ENCODE measurements around the gene ELMO1. TPM values are rescaled to one million over a fixed set of nuclear protein-coding genes. Genes with fewer than 3 reads are reported as not detected.

Gene ELMO1
- total RNA-seq, 1 experiment from 2014 or later = 7.8 TPM

DNA sequence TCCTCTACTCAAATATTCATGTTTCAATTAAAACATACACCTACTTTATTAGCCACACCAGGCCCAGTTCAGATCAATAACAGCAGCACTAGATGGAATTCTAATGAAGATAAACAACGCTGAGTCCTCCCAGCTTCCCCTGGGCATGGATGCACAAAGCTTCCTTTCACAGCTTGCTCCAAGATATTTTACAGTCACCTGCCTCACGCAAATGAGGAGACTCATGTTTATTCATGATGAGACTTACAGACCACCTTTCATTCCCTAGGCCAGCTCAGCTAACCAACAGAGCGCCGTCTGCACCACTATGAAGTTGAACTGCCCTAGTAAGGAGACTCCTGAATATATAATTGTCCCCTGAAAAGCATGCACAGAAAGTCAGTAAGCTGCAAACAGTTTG, 441.4 kb downstream of the ELMO1 start:
- Mint-ChIP-seq H3K36me3 (ENCODE audit: insufficient read depth in 1 of 3, low read depth in 3 of 3) (no peaks in the 10 kb centered on the region; a peak in 1 of 7 replicates), H3K9me3 (no peaks in the 10 kb centered on the region), H3K4me1 (peaks cover 9 to 14% of the 10 kb centered on the region in 2 experiments), H3K27me3 (ENCODE audit: low read depth) (no peaks in the 10 kb centered on the region), H3K27ac (peak overlapping the region in 2 of 3 experiments; percentile 2 to 16; a peak in 3 of 7 replicates), H3K4me3 (no peak overlapping the region)
- no peak overlapping the region for H3K23ac ChIP-seq (ENCODE audit: insufficient read length, low read depth, low read length)
- H3K4me1 ChIP-seq (ENCODE audit: insufficient read depth, low read length) = peaks cover 3% of the 10 kb centered on the region; the same call in 1 of the 2 replicates
- H3K79me1 ChIP-seq (ENCODE audit: insufficient read depth, low read depth, low read length, poor library complexity, severe bottlenecking) = no peaks in the 10 kb centered on the region
- no peak overlapping the region for H3K4me2 ChIP-seq (ENCODE audit: insufficient read depth, insufficient read length, low read length)
- no peak overlapping the region for H3K56ac ChIP-seq (ENCODE audit: insufficient read length, low read depth, low read length)
- H3K9me3 ChIP-seq (ENCODE audit: control insufficient read depth, low read depth, low read length) = no peaks in the 10 kb centered on the region
- H2BK5ac ChIP-seq (ENCODE audit: insufficient read length, low read length) = no peak overlapping the region
- H4K8ac ChIP-seq (replicated peaks; ENCODE audit: insufficient read length, low read depth, low read length) = no peak overlapping the region
- no peak overlapping the region for H3K14ac ChIP-seq (ENCODE audit: insufficient read depth, low read length)
- no peak overlapping the region for H3K18ac ChIP-seq (ENCODE audit: insufficient read length, low read depth, low read length)
- H3K27ac ChIP-seq (ENCODE audit: insufficient read length, low read depth, low read length) = no peak overlapping the region
- no peak overlapping the region for H2BK15ac ChIP-seq (ENCODE audit: low read depth, low read length)
- H3K79me2 ChIP-seq (ENCODE audit: insufficient read depth, low read length) = no peaks in the 10 kb centered on the region
- TF ChIP-seq, protein P1, sequence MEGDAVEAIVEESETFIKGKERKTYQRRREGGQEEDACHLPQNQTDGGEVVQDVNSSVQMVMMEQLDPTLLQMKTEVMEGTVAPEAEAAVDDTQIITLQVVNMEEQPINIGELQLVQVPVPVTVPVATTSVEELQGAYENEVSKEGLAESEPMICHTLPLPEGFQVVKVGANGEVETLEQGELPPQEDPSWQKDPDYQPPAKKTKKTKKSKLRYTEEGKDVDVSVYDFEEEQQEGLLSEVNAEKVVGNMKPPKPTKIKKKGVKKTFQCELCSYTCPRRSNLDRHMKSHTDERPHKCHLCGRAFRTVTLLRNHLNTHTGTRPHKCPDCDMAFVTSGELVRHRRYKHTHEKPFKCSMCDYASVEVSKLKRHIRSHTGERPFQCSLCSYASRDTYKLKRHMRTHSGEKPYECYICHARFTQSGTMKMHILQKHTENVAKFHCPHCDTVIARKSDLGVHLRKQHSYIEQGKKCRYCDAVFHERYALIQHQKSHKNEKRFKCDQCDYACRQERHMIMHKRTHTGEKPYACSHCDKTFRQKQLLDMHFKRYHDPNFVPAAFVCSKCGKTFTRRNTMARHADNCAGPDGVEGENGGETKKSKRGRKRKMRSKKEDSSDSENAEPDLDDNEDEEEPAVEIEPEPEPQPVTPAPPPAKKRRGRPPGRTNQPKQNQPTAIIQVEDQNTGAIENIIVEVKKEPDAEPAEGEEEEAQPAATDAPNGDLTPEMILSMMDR (conservative IDR thresholded peaks at IDR 0.05) = no peak
- H3K4ac ChIP-seq (ENCODE audit: low read depth, low read length) = no peak overlapping the region
- no peak overlapping the region for H2BK120ac ChIP-seq (ENCODE audit: low read depth, low read length, poor library complexity, severe bottlenecking)
- no peak for DNase-seq
- H2BK12ac ChIP-seq (ENCODE audit: insufficient read length, low read depth, low read length) = no peak overlapping the region
- H3K27me3 ChIP-seq (ENCODE audit: insufficient read depth, low read length) = no peaks in the 10 kb centered on the region
- H3K23me2 ChIP-seq (ENCODE audit: insufficient read length, low read depth, low read length, poor library complexity, severe bottlenecking) = no peaks in the 10 kb centered on the region
- no peak overlapping the region for H3K9ac ChIP-seq (ENCODE audit: extremely low read depth, insufficient read length, low read length)
- H4K91ac ChIP-seq (ENCODE audit: insufficient read length, low read depth, low read length) = no peak overlapping the region
- H2AFZ ChIP-seq (ENCODE audit: low read length) = no peak overlapping the region
- H2BK20ac ChIP-seq (ENCODE audit: low read depth, low read length, poor library complexity, severe bottlenecking) = no peak overlapping the region
- no peak overlapping the region for H2AK5ac ChIP-seq (ENCODE audit: insufficient read length, low read length)
- no CpG with 5 or more reads among the region's 4 CpGs for WGBS (ENCODE audit: extremely low coverage, insufficient read length, low lambda C conversion rate)
- H3T11ph ChIP-seq (ENCODE audit: low read length) = no peak overlapping the region
- no peak overlapping the region for H4K5ac ChIP-seq (ENCODE audit: insufficient read length, low read depth, low read length)
- H4K20me1 ChIP-seq (ENCODE audit: control insufficient read depth, insufficient read depth, insufficient read length) = no peaks in the 10 kb centered on the region
